Measurements from ENCODE around the gene MGAT4B.

DNA sequence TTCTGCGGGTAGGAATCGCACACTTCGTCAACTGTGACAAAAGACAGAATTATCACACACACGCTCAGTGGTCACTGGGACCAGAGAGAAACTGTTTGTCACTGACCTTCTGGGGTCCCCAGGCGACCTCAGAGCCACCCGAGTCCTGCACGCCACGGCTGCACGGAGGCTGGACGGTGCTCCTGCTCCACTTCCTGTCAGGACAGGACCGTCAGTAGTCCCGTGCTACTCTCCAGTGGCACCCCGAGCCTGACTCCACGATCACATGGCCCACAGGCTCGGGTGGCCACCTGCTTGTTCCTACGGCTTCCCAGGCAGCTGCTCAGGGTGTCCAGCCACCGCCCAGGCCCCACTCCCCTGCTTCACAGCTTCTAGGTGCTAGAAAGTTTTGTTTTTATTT, 34.1 kb upstream of the MGAT4B start:
- TF ChIP-seq RAD21 (IDR thresholded peaks at IDR 0.05; ENCODE audit: low read depth): no peak
- no peak for TF ChIP-seq YY1 (IDR thresholded peaks at IDR 0.05; ENCODE audit: extremely low read depth, insufficient replicate concordance, low read depth, low read length)
- no peak for TF ChIP-seq ZNF274 (IDR thresholded peaks at IDR 0.05; ENCODE audit: low read depth, low read length)
- TF ChIP-seq CTCF (IDR thresholded peaks at IDR 0.05 in 2 of 3, conservative IDR thresholded peaks at IDR 0.05 in 1 of 3; ENCODE audit: borderline replicate concordance in 1 of 3, insufficient read depth in 1 of 3, low read depth in 2 of 3, low read length in 2 of 3): no peak
- TF ChIP-seq JUND (IDR thresholded peaks at IDR 0.05): no peak
- TF ChIP-seq EZH2 (IDR thresholded peaks at IDR 0.05): no peak
- TF ChIP-seq ELF1 (IDR thresholded peaks at IDR 0.05; ENCODE audit: borderline replicate concordance, low read depth): no peak
- no peak for TF ChIP-seq SRF (IDR thresholded peaks at IDR 0.05; ENCODE audit: low read depth)

Measured in HCT116 (cell line).